GM23338 (cell line): Measurements from ENCODE around the gene ADAMTSL5. TPM values are rescaled to one million over a fixed set of nuclear protein-coding genes. Genes with fewer than 3 reads are reported as not detected.

ENCODE experiments used
- ATAC-seq: fragments of 200-7000 bp; cut with Tn5 transposase; 3 replicates; pipeline ENCODE4 v1.9.1; 2020
- DNase-seq: peaks from one replicate; pipeline ENCODE4 v3.0.0-alpha.2; 2015; ENCODE audit warnings: low spot score
- H2AFZ ChIP-seq: fragments of 200-600 bp; sonication (generic); 2 replicates; pipeline ENCODE4 v1.8.0; 2016; ENCODE audit warnings: antibody characterized with exemption, mild to moderate bottlenecking, moderate library complexity
- H3F3A ChIP-seq: fragments of 200-600 bp; sonication (generic); replicated peaks from 2 replicates; pipeline ENCODE4 v1.8.0; 2017; ENCODE audit warnings: antibody characterized with exemption, mixed run types, low read depth
- H3K27ac ChIP-seq: fragments of 200-600 bp; sonication (generic); 2 replicates; pipeline ENCODE4 v1.6.1; 2016; ENCODE audit warnings: low read depth
- H3K27me3 ChIP-seq: fragments of 200-600 bp; sonication (generic); 2 replicates; pipeline ENCODE4 v1.8.0; 2016; ENCODE audit warnings: mild to moderate bottlenecking, mixed run types, moderate library complexity; ENCODE audit not compliant: insufficient read depth
- H3K36me3 ChIP-seq: fragments of 200-600 bp; sonication (generic); 2 replicates; pipeline ENCODE4 v1.8.0; 2016; ENCODE audit warnings: mild to moderate bottlenecking; ENCODE audit not compliant: insufficient read depth
- H3K4me1 ChIP-seq: fragments of 200-600 bp; sonication (generic); 2 replicates; pipeline ENCODE4 v1.8.0; 2016; ENCODE audit warnings: mild to moderate bottlenecking, moderate library complexity; ENCODE audit not compliant: insufficient read depth
- H3K4me2 ChIP-seq: fragments of 200-600 bp; sonication (generic); 2 replicates; pipeline ENCODE4 v1.7.1; 2017; ENCODE audit warnings: mixed run types
- H3K4me3 ChIP-seq: fragments of 200-600 bp; sonication (generic); 2 replicates; pipeline ENCODE4 v1.6.1; 2016; ENCODE audit warnings: mixed run types
- H3K79me2 ChIP-seq: fragments of 200-600 bp; sonication (generic); replicated peaks from 2 replicates; pipeline ENCODE4 v1.8.0; 2017; ENCODE audit warnings: mild to moderate bottlenecking; ENCODE audit not compliant: insufficient read depth
- H3K9me2 ChIP-seq: fragments of 200-600 bp; sonication (generic); 2 replicates; pipeline ENCODE4 v1.8.0; 2017; ENCODE audit not compliant: insufficient read depth
- H4K20me1 ChIP-seq: fragments of 200-600 bp; sonication (generic); replicated peaks from 2 replicates; pipeline ENCODE4 v1.8.0; 2017; ENCODE audit warnings: mild to moderate bottlenecking; ENCODE audit not compliant: insufficient read depth
- H3K27ac Mint-ChIP-seq: 2 replicates; pipeline ENCODE4 v1.8.0; 2020; ENCODE audit warnings: inconsistent platforms, mild to moderate bottlenecking, moderate library complexity, mixed read lengths
- H3K27me3 Mint-ChIP-seq: 3 replicates; pipeline ENCODE4 v1.8.0; 2022; ENCODE audit warnings: low read depth, mild to moderate bottlenecking, moderate library complexity, mixed read lengths, inconsistent platforms; ENCODE audit not compliant: insufficient read depth, poor library complexity
- H3K36me3 Mint-ChIP-seq: 3 replicates; pipeline ENCODE4 v1.8.0; 2021; ENCODE audit warnings: low read depth, mild to moderate bottlenecking, inconsistent platforms, moderate library complexity, mixed read lengths
- H3K4me1 Mint-ChIP-seq: 3 replicates; pipeline ENCODE4 v1.8.0; 2020; ENCODE audit warnings: mild to moderate bottlenecking, inconsistent platforms, mixed read lengths
- H3K4me3 Mint-ChIP-seq: 3 replicates; pipeline ENCODE4 v1.8.0; 2021; ENCODE audit warnings: moderate library complexity, mild to moderate bottlenecking, inconsistent platforms, mixed read lengths
- H3K9me3 Mint-ChIP-seq: 3 replicates; pipeline ENCODE4 v1.8.0; 2020; ENCODE audit warnings: moderate library complexity, mild to moderate bottlenecking, inconsistent platforms, mixed read lengths
- EZH2 ChIP-seq: fragments of 200-600 bp; sonication (generic); IDR thresholded peaks from one replicate; pipeline ENCODE4 v1.8.0; 2017; ENCODE audit warnings: antibody characterized with exemption, mild to moderate bottlenecking, low read depth; ENCODE audit not compliant: unreplicated experiment
- EZH2phosphoT487 ChIP-seq: fragments of 200-600 bp; sonication (generic); IDR thresholded peaks from one replicate; pipeline ENCODE4 v1.8.1; 2018; ENCODE audit warnings: antibody characterized with exemption; ENCODE audit not compliant: unreplicated experiment
- JUNB ChIP-seq: IDR thresholded peaks from one replicate; pipeline ENCODE4 v1.6.1; 2016; ENCODE audit warnings: antibody characterized with exemption; ENCODE audit not compliant: unreplicated experiment
- REST ChIP-seq: IDR thresholded peaks from one replicate; pipeline ENCODE4 v1.6.1; 2018; ENCODE audit warnings: antibody characterized with exemption; ENCODE audit not compliant: unreplicated experiment
- STAT1 ChIP-seq: IDR thresholded peaks from one replicate; pipeline ENCODE4 v1.6.1; 2016; ENCODE audit warnings: antibody characterized with exemption; ENCODE audit not compliant: unreplicated experiment
- ZNF462 ChIP-seq: fragments of 250-450 bp; sonication (Bioruptor Pico); IDR thresholded peaks from 2 replicates; pipeline ENCODE4 v1.5.0; 2020; ENCODE audit warnings: mild to moderate bottlenecking, moderate library complexity
- polyA plus RNA-seq: library from polyadenylated mRNA; unstranded; fragments of >200 nt; fragmentation: Nextera tagmentation; extraction: Ambion mirVana; gene quantifications from 2 replicates; pipeline ENCODE4 v1.2.1, GENCODE V29; 2016
- total RNA-seq: library from RNA; depleted of rRNA; stranded (reverse); fragments of >200 nt; shearing (Covaris generic); gene quantifications from 2 replicates; pipeline ENCODE4 v1.2.3, GENCODE V29; 2014

Gene ADAMTSL5
- total and polyA plus RNA-seq, 2 experiments from 2014 or later, result 0.10 to 0.97 TPM

- no peak overlapping the region for H3K27ac Mint-ChIP-seq
- H3K9me3 Mint-ChIP-seq, result no peaks in the 10 kb centered on the region; the same call in 2 of the 3 replicates
- no peaks in the 10 kb centered on the region; the same call in 1 of the 2 replicates for H4K20me1 ChIP-seq
- no peak overlapping the region for H3K4me2 ChIP-seq
- peaks cover under 1% of the 10 kb centered on the region; the same call in 1 of the 2 replicates for H3K4me1 ChIP-seq
- H3K4me1 Mint-ChIP-seq, result no peaks in the 10 kb centered on the region; the same call in 1 of the 3 replicates
- H3K27me3 ChIP-seq, result no peaks in the 10 kb centered on the region
- DNase-seq, result no peak
- H3K36me3 Mint-ChIP-seq, result no peaks in the 10 kb centered on the region; the same call in 1 of the 3 replicates
- H2AFZ ChIP-seq, result no peak overlapping the region
- no peaks in the 10 kb centered on the region for H3K9me2 ChIP-seq
- no peak overlapping the region for H3K4me3 Mint-ChIP-seq
- H3K27me3 Mint-ChIP-seq, result peaks cover 7% of the 10 kb centered on the region
- no peaks in the 10 kb centered on the region for H3K36me3 ChIP-seq
- 0 out of 2 replicates have a peak, but pooled peaks cover 5% of the 10 kb centered on the region for H3F3A ChIP-seq
- ATAC-seq, result no peak
- H3K27ac ChIP-seq, result no peak overlapping the region
- no peak for TF ChIP-seq JUNB
- TF ChIP-seq REST, result no peak
- TF ChIP-seq EZH2, result no peak
- no peak for TF ChIP-seq EZH2phosphoT487
- no peak for TF ChIP-seq STAT1
- TF ChIP-seq ZNF462, result no peak
- no peak overlapping the region for H3K4me3 ChIP-seq
- H3K79me2 ChIP-seq, result peaks cover 2% of the 10 kb centered on the region
These were observed 29.5 kb downstream of the ADAMTSL5 start for GRCh38 chr19:1483131-1483978.
